GM12875 (cell line): ENCODE measurements around the gene MAN2A2.
A peak's percentile ranks its signal among the peaks of the same experiment; 100 is the strongest.
"Not testable (repeated sequence)": the region's sequence is repeated elsewhere in the genome, so short reads cannot be mapped to it uniquely, and the experiment has no call there.

Experiments used
- H3K4me3 ChIP-seq: one replicate; pipeline ENCODE4 v1.5.1; 2011; ENCODE audit warnings: low read depth, low read length, control low read depth
- TF ChIP-seq, protein P1 (sequence below): IDR thresholded peaks from 2 replicates; pipeline ENCODE4 v1.5.1; 2011; ENCODE audit warnings: low read depth, mild to moderate bottlenecking, control low read depth, inconsistent platforms, low read length, moderate library complexity, borderline replicate concordance; ENCODE audit not compliant: insufficient read depth

The MAN2A2 gene

GRCh38 chr15:90918034-90918788, 15.1 kb downstream of the MAN2A2 start:
- no peak overlapping the region for H3K4me3 ChIP-seq
- TF ChIP-seq, protein P1, sequence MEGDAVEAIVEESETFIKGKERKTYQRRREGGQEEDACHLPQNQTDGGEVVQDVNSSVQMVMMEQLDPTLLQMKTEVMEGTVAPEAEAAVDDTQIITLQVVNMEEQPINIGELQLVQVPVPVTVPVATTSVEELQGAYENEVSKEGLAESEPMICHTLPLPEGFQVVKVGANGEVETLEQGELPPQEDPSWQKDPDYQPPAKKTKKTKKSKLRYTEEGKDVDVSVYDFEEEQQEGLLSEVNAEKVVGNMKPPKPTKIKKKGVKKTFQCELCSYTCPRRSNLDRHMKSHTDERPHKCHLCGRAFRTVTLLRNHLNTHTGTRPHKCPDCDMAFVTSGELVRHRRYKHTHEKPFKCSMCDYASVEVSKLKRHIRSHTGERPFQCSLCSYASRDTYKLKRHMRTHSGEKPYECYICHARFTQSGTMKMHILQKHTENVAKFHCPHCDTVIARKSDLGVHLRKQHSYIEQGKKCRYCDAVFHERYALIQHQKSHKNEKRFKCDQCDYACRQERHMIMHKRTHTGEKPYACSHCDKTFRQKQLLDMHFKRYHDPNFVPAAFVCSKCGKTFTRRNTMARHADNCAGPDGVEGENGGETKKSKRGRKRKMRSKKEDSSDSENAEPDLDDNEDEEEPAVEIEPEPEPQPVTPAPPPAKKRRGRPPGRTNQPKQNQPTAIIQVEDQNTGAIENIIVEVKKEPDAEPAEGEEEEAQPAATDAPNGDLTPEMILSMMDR = no peak

DNA sequence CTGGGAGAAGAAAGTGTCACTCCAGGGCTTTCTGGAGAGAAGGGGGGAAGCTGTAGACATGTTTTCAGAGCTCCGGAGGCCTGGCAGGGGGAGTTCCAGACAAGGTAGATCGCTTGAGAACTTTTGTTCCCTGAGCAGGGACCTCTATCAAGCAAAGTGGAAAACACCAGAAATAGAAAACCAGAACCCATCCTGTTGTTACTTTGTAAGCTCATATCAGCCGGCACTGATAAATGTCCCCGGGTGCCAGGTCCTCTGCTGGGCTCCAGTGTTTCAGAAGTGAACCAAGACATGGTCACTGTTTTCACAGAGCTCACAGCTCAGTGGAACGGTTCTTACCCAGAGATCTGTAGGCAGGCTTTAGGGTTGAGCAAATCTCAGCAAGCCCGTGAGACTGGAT, 15.7 kb downstream of the MAN2A2 start:
- H3K4me3 ChIP-seq = no peak overlapping the region
- TF ChIP-seq, protein P1 = no peak

- TF ChIP-seq, protein P1 = no peak
- no peak overlapping the region for H3K4me3 ChIP-seq
These were observed 18.8 kb downstream of the MAN2A2 start for GRCh38 chr15:90921887-90922286.

- not testable (repeated sequence) for H3K4me3 ChIP-seq
These were observed 19.7 kb downstream of the MAN2A2 start for GRCh38 chr15:90922712-90923322.

DNA sequence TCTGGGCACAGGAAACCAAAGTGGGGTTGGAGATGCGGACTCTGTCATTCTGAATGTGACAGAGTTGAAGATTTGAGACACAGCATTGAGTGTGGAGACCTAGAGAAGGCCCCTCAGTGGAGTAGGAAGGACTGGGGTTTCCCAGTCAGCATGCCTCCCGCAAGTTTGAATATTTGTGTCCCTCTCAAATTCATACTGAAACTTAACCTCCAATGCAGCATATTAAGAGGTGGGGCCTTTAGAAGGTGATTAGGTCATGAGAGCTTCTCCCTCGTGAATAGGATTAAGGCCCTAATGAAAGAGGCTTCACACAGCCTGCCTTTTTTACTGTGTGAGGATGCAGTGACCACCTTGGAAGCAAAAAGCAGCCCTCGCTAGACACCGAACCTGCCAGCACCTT, 21.3 kb downstream of the MAN2A2 start:
- TF ChIP-seq, protein P1 = no peak
- H3K4me3 ChIP-seq = no peak overlapping the region

DNA sequence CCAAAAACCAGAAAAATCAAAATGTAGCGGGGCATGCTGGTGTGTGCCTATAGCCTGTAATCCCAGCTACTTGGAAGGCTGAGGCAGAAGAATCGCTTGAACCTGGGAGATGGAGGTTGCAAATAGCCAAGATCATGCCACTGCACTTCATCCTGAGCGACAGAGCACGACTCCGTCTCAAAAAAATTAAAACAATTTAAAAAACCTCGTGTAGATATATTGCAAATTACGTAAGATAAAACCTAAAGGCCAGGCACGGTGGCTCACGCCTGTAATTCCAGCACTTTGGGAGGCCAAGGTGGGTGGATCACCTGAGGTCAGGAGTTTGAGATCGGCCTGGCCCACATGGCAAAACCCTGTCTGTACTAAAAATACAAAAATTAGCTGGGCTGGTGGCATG, 23.7 kb downstream of the MAN2A2 start:
- not testable (repeated sequence) for H3K4me3 ChIP-seq

GRCh38 chr15:90928106-90928505, 25.0 kb downstream of the MAN2A2 start:
- not testable (repeated sequence) for H3K4me3 ChIP-seq

DNA sequence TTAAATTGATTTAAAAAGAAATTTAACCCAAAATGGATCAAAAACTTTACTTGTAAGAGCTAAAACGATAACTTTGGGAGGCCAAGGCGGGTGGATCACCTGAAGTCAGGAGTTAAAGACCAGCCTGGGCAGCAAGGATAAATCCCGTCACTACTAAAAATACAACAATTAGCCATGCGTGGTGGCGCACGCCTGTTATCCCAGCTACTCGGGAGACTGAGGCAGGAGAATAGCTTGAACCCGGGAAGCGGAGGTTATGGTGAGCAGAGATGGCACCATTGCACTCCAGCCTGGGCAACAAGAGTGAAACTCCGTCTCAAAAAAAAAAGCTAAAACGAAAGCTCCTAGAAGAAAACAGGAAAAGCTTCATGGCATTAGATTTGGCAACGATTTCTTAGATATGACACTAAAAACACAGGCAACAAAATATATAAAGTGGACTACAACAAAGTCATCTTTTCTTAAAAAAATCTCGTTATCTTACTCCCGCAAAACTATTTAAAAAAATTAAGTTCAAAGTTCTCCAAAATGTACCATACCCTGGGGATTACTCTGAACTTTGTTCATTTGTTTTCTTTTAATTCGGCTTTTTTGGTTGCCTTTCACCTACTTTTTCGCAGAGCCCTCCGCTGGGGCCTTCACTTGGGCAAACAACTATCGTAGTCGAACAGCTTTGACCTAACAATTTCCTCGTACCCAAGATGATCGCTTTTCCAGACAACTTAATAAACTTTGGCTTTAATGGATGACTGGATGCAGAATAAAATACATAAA, 26.3 kb downstream of the MAN2A2 start:
- peak overlapping the region; percentile 70 for H3K4me3 ChIP-seq
- TF ChIP-seq, protein P1 = no peak
